HG02571 (cell line): ENCODE data around the gene CLEC16A.

ENCODE experiments used
- ATAC-seq: cut with Tn5 transposase; IDR thresholded peaks from one replicate; pipeline ENCODE4 v1.9.1; 2021; ENCODE audit warnings: mild to moderate bottlenecking, moderate library complexity; ENCODE audit not compliant: unreplicated experiment

CLEC16A gene

GRCh38 chr16:11181899-11182279 lies 237.5 kb downstream of the CLEC16A start:
- no peak for ATAC-seq

GRCh38 chr16:11182411-11182810 lies 238.0 kb downstream of the CLEC16A start:
- no peak for ATAC-seq

- no peak for ATAC-seq
These were observed 238.9 kb downstream of the CLEC16A start for GRCh38 chr16:11183035-11183812.

DNA sequence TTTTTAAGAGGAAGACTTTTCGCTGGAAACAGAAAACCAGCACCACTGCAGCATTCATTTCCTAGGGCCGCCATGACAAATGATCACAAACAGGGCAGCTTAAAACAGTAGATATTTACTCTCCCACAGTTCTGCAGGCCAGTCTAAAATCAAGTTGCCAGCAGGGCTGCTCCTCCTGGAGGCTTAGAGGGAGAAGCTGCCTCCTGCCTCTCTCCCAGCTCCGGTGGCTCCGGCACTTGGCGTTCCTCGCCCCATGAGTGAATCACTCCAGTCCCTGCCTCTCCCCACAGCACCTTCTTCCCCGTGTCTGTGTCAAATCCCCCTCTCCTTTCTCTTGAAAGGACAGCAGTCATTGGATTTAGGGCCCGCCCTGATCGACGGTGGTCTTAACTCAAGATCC lies 239.6 kb downstream of the CLEC16A start:
- ATAC-seq, result no peak

- ATAC-seq, result no peak
These were observed 243.2 kb downstream of the CLEC16A start for GRCh38 chr16:11187522-11188023.

- ATAC-seq, result no peak
These were observed 244.7 kb downstream of the CLEC16A start for GRCh38 chr16:11188801-11189740.

DNA sequence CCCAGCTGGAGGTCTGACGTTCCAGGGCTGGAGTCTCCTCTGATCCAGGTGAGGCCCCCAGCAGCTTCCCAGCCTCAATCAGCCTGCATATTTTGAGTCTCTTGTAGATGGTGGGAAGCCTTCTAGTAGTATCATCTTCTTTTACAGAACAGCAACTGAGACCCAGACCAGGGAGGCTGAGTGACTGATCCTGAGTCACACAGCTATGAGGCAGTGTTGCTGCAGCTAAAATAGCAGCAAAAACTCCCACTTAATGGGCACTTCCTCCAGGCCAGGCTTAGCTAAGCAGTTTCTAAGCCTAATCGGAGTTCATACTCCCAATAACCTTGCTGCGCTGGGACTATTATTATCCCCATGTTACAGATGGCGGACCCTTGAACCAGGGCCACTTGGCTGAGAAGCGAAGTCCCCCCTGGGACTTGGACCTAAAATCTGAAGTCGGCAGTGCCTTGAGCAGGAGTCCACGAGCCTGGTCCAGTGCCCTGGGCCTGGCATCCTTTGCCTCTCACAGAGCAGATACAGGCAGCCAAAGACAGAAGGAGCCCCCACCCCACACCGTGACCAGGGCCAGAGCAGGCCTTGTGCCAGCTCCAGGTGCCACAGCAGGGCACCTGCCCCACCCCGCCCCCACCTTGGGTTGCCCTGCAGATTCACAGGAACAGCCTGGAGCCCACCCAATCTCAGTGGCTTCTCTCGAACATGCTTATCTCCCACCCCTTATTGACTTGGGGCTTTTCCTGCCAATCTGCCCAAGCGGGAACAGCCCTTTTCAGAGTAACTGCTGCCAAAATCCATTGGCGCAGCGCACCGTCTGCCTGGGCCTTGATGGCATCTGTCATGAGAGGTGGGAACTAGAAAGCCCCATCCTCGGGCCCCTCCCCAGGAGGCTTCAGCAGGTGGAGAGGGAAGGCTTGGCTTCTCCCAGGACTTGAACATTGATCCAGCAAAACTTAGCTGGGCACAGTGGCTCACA lies 246.5 kb downstream of the CLEC16A start:
- ATAC-seq, result no peak

DNA sequence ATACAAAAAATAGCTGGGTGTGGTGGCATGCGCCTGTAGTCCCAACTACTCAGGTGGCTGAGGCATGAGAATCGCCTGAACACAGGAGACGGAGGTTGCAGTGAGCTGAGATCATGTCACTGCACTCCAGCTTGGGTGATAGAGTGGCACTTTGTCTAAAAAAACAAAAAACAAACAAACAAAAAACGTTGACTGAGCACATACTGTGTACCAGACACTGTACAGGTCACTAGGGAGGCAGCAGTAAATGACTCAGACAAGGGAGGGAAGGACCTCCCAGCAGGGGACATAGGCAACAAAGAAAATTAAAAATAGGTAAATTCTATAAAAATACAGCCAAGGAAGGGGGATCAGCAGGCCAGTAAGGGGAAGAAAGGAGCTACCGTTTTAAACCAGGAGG lies 247.3 kb downstream of the CLEC16A start:
- no peak for ATAC-seq

DNA sequence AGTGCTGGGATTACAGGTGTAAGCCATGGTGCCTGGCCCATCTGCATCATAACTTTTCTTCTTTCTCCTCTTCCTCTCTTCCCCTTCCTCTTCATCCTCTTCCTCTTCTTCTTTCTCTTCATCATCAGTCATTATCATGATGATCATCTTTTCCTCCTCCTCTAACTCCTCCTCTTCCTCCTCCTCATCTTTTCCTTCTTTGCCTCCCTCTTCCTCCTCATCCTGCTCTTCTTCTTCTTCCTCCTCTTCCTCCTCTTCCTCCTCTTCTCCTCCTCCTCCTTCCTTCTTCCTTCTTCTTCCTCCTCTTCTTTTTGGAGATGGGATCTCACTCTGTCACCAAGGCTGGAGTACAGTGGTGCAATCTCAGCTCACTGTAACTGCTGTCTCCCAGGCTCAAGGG lies 249.1 kb downstream of the CLEC16A start:
- ATAC-seq, result no peak

- ATAC-seq, result no peak
These were observed 250.5 kb downstream of the CLEC16A start for GRCh38 chr16:11194913-11195312.

- no peak for ATAC-seq
These were observed 252.0 kb downstream of the CLEC16A start for GRCh38 chr16:11196286-11196828.

- ATAC-seq, result no peak
These were observed 254.0 kb downstream of the CLEC16A start for GRCh38 chr16:11198375-11198774.

- no peak for ATAC-seq
These were observed 254.5 kb downstream of the CLEC16A start for GRCh38 chr16:11198828-11199227.

GRCh38 chr16:11200592-11200991 lies 256.2 kb downstream of the CLEC16A start:
- no peak for ATAC-seq

DNA sequence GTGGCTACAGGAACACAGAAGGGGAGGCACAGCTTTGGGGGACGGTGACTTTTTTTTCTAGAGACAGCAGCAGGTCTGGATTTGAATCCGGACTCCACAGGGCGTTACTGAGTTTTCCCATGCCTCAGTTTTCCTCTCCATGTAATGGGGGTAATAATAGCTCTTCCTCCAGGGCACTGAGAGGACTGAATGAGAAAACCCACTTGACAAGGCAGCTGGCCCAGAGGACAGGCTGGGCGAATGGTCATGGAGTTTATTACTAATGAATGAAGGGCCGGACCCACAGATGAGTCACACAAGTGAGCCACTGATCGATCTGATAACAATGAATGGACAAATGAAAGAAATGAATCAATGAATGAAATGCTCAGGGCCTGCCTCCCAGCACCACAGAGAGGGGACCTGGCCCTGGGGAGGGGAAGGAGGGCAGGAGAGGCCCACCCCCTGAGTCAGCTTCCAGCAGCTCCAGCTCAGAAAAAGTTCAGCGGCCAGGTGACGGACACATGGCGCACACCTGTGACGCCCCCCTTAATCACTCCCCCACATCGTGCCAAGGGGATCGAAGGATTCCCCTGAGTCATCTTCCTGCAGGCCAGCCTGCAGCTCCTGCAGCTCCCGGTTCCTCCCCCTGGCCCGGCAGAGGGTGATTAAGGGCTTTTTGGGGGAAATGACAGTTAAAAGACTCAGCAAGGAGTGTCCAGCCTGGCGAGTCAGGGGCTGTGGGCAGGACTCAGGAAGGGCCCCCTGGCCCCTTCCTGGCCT lies 257.3 kb downstream of the CLEC16A start:
- no peak for ATAC-seq

DNA sequence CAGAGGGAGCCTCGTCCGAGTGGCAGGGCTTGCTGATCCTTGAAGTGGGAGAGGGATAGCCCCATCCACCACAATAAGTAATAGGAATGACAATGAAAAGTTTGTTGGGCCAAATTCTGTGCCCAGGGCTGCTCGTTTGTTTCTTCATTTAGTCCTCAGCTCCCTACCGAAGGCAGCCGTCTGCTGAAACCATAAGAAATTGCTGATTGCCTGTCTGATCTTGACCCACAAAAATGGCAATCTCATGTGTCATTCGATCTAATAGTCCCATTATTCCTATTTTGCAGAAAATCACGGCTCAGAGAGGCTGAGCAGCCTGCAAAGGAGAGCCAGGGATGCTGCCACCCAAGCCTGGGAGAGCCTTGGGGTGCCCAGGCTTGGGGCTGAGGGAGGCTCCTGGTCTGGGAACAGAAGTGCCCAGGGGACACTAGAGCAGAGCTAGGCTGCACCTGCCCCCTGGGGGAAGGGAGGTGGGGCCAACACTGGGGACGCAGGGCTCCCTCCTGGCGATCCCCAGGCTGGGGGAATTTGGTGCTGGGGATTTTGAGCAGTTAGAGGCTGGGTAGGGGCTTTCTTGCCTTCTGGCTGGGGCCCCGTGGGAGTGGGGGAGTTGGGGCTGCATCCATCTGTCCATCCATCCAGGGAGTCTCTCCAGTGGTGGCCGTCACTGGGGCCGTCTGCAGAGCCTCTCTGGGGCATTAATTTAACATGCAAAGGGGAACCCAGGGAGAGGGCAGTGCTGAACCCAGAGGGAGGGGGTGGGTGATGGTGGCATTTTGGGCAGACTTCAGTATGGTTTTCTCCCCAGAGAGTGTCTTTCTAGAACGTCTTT lies 258.1 kb downstream of the CLEC16A start:
- no peak for ATAC-seq

DNA sequence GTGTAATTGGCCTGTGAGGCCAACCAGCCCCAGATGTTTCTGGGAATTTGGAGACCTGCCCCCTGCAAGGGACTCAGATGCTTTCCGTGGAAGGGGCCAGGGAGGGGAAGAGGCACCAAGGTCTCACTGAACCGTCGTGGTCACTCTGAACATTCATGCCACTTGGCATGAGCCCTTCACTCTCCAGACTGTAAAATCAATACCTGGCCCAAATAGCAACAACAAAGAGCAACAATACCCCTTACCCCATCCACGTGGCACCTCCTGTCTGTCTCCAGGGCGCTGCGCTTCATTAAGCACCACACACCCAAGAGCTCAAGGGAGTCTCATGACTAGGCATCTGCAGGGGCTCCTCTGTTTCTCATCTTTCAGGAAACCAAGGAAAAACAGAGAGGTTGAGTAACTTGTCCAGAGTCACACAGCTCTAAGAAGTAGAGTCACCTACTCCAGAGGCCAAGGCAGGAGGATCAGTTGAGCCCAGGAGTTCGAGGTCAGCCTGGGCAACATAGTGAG lies 258.8 kb downstream of the CLEC16A start:
- no peak for ATAC-seq

- no peak for ATAC-seq
These were observed 260.2 kb downstream of the CLEC16A start for GRCh38 chr16:11204513-11205047.
